K562 treated with DMSO at 1 percent for 48 hours (cell line): Measurements from ENCODE around the gene TMEM154. TPM values are rescaled to one million over a fixed set of nuclear protein-coding genes. Genes with fewer than 3 reads are reported as not detected.

Experiments
- total RNA-seq: library from RNA; unstranded; fragments of 300-600 nt; gene quantifications from 2 replicates; pipeline ENCODE4 v1.2.3, GENCODE V29; 2022; ENCODE audit warnings: low replicate concordance; ENCODE audit errors: extremely low read depth

The TMEM154 gene, protein sequence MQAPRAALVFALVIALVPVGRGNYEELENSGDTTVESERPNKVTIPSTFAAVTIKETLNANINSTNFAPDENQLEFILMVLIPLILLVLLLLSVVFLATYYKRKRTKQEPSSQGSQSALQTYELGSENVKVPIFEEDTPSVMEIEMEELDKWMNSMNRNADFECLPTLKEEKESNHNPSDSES
- total RNA-seq, result not detected in 2 replicates

DNA sequence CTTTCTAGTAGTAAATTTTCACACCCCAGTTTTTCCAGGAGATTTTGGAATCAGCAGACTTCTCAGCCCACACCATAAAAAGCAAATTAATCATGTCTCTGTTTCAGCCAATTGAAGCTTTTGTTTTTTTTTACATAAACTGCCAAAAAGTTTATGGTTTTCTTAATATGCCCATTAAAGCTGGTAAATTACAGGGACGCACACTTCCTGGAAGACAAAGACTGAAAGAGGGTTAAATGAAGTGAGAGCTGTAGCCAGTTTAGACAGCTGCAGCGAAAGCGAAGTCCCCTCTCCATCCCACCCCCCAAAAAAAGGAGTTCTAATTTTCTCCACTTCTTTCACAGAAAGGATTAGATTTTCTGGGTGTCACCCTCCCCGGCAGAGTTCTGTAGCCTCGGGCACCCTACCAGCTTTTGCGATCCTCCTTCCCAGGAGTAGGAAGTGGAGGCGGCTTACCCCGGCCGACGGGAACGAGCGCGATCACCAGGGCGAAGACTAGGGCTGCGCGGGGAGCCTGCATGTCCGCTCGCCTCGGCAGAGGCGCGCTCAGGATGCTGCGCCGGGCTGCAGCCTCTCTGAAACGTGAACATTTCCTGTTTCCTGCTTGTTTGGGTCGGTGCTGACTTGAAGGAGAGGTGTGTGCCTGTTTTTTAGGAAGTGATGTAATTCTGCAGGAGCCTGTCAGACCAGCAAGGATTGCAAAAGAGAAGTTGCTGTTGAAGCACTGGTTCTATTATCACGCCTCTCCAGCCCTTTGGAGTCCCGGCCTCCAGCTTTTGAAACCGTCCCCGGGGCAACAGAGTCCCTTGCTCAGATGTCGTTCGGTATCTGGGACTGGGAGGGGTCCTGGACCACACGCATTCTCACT, at the start of gene TMEM154:
Gene TMEM154 (minus strand): TSS at position 584 of the 868 bp plus-strand sequence. CDS start 64 bp downstream, at position 520.

Other genes with a start within 250 kb of the TMEM154 start
- gene FBXW7, start 143.9 kb downstream of the TMEM154 start, total RNA-seq, result not detected in 2 replicates
- gene TIGD4, start 99.7 kb upstream of the TMEM154 start, total RNA-seq, result not detected in 2 replicates
- gene ARFIP1, start 100.0 kb upstream of the TMEM154 start, total RNA-seq, result not detected in 2 replicates